NT2/D1 (cell line): ENCODE measurements around the gene TRPV4.

Source experiments
- SUZ12 ChIP-seq: IDR thresholded peaks from 2 replicates; pipeline ENCODE4 v1.6.1; 2011; ENCODE audit not compliant: insufficient read length, insufficient read depth; ENCODE audit errors: extremely low read depth
- YY1 ChIP-seq: IDR thresholded peaks from 2 replicates; pipeline ENCODE4 v1.6.1; 2011; ENCODE audit not compliant: insufficient read length, insufficient read depth
- ZNF274 ChIP-seq: IDR thresholded peaks from 2 replicates; pipeline ENCODE4 v1.6.1; 2011; ENCODE audit warnings: mild to moderate bottlenecking, low read depth, low read length

DNA sequence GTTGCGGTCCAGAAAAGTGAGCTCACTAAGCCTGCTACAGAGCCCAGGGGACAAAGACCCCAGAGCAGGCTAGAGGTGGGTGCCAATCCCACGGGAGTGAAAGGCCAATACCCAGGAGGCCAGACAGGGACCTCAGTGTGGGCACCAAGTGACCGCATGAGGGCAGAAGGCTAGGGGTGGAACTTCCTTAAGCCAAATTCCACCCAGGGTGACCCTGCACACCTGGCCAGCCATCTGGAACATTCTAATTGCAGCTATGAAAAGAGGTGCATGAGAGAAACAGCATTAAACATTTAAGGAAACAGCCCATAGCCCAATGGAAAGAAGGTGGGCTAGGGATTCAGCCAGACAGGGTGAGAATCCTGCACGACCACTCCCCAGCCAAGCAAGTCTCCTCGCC lies 27.8 kb upstream of the TRPV4 start:
- TF ChIP-seq ZNF274 = no peak
- no peak for TF ChIP-seq YY1
- TF ChIP-seq SUZ12 = no peak
